Choroid plexus epithelial cell (primary cell): ENCODE results near the gene CYP2A13.

Experiments
- DNase-seq: peaks from one replicate; pipeline ENCODE4 v3.0.0-alpha.2; 2010; ENCODE audit warnings: low read depth
- H3K4me3 ChIP-seq: 2 replicates; pipeline ENCODE4 v1.5.1; 2011; ENCODE audit warnings: low read depth, mild to moderate bottlenecking, control low read depth, low read length, moderate library complexity
- TF ChIP-seq, protein P1 (sequence below): conservative IDR thresholded peaks from 2 replicates; pipeline ENCODE4 v1.5.1; 2011; ENCODE audit warnings: low read depth, mild to moderate bottlenecking, control low read depth, inconsistent platforms, low read length, moderate library complexity

CYP2A13 gene

DNA sequence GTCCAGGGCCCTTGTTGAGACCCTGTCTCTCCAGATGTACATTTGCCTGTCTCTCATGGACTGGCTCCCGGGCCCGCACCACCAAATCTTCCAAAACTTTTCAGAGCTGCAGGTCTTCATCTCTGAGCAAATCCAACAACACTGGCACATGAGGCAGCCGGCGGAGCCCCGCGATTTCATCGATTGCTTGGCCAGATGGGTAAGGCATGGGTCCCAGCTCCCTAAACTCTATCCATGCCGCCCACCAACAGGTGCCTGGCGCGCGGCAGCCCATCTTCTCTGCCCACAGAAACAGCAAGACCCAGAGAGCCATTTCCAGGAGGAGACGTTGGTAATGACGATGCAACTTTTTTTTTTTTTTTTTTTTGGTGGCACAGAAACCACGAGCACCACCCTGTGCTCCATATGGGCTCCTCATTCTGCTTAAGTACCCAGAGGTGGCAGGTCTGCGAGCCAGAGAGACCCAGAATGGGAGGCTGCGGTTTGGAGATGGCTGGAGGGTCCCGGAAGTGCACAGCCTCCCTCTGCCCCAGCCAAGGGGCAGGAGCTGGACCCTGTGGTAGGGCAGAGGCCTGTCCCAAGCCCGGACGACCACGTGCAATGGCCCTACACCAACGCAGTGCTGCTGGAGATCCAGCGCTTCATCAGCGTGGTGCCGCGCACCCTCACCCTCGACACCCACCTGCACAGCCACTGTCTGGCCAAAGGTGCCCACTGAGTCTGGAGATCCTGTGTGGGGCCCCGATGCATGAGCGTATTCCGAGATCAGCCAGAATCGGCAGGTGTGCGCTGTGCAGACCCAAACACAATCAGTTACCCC, 48.6 kb downstream of the CYP2A13 start:
- TF ChIP-seq, protein P1, sequence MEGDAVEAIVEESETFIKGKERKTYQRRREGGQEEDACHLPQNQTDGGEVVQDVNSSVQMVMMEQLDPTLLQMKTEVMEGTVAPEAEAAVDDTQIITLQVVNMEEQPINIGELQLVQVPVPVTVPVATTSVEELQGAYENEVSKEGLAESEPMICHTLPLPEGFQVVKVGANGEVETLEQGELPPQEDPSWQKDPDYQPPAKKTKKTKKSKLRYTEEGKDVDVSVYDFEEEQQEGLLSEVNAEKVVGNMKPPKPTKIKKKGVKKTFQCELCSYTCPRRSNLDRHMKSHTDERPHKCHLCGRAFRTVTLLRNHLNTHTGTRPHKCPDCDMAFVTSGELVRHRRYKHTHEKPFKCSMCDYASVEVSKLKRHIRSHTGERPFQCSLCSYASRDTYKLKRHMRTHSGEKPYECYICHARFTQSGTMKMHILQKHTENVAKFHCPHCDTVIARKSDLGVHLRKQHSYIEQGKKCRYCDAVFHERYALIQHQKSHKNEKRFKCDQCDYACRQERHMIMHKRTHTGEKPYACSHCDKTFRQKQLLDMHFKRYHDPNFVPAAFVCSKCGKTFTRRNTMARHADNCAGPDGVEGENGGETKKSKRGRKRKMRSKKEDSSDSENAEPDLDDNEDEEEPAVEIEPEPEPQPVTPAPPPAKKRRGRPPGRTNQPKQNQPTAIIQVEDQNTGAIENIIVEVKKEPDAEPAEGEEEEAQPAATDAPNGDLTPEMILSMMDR, result no peak
- no peak overlapping the region for H3K4me3 ChIP-seq
- no peak for DNase-seq

DNA sequence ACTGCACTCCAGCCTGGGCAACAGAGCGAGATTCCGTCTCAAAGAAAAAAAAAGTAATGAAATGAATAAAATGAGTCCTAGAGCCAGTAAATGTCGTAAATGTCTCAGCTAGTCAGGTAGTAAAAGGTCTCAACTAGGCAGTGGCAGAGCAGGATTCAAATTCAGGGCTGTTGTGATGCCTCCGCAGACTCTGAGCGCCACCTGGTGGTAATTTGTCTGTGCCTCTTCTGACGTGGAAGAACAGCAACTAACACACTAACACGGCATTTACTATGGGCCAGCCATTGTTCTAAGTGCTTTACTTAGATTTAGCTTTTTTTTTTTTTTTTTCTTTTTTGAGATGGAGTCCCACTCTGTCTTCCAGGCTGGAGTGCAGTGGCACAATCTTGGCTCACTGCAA, 56.2 kb downstream of the CYP2A13 start:
- DNase-seq, result peak; percentile 91
- TF ChIP-seq, protein P1, result peak; percentile 94
- H3K4me3 ChIP-seq, result no peak overlapping the region
